DOHH2 (cell line): ENCODE data around the gene HMBS.

Source experiments
- EZH2phosphoT487 ChIP-seq: fragments of 200-600 bp; sonication (generic); IDR thresholded peaks from 2 replicates; pipeline ENCODE4 v1.6.1; 2017; ENCODE audit warnings: borderline replicate concordance, mild to moderate bottlenecking, antibody characterized with exemption, low read length, moderate library complexity, mixed read lengths
- TF ChIP-seq, protein P1 (sequence below): fragments of 200-600 bp; sonication (generic); IDR thresholded peaks from one replicate; pipeline ENCODE4 v1.5.1; 2014; ENCODE audit warnings: antibody characterized with exemption, mild to moderate bottlenecking, low read depth, low read length; ENCODE audit not compliant: poor library complexity, severe bottlenecking

- TF ChIP-seq, protein P1, sequence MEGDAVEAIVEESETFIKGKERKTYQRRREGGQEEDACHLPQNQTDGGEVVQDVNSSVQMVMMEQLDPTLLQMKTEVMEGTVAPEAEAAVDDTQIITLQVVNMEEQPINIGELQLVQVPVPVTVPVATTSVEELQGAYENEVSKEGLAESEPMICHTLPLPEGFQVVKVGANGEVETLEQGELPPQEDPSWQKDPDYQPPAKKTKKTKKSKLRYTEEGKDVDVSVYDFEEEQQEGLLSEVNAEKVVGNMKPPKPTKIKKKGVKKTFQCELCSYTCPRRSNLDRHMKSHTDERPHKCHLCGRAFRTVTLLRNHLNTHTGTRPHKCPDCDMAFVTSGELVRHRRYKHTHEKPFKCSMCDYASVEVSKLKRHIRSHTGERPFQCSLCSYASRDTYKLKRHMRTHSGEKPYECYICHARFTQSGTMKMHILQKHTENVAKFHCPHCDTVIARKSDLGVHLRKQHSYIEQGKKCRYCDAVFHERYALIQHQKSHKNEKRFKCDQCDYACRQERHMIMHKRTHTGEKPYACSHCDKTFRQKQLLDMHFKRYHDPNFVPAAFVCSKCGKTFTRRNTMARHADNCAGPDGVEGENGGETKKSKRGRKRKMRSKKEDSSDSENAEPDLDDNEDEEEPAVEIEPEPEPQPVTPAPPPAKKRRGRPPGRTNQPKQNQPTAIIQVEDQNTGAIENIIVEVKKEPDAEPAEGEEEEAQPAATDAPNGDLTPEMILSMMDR, result no peak
- no peak for TF ChIP-seq EZH2phosphoT487
Measured at GRCh38 chr11:119114351-119114750, 29.7 kb downstream of the HMBS start.
